HepG2 (cell line): Measurements from ENCODE around the gene PTGIR. TPM values are rescaled to one million over a fixed set of nuclear protein-coding genes. Genes with fewer than 3 reads are reported as not detected.

Experiments
- FLYWCH1 ChIP-seq: sonication (generic); formaldehyde crosslinking; IDR thresholded peaks from 2 replicates; pipeline ENCODE4 v1.8.1; 2023; ENCODE audit warnings: mild to moderate bottlenecking, missing genetic modification reagents
- ZMAT3 ChIP-seq: sonication (generic); formaldehyde crosslinking; conservative IDR thresholded peaks from 2 replicates; pipeline ENCODE4 v1.7.0; 2021; ENCODE audit warnings: missing genetic modification reagents
- polyA plus RNA-seq, 8 experiments: library from polyadenylated mRNA; depleted of rRNA in 3 of 8; stranded (reverse) in 7 of 8; unstranded in 1 of 8; fragments of >200 nt; fragmentation: Illumina TruSeq in 4 of 8; extraction: Trizol in 4 of 8; gene quantifications; 2 replicates each; pipeline versions ENCODE4 v1.2.1 to v1.2.3, GENCODE V29; 2011 to 2016; ENCODE audit warnings: low read depth in 4 of 8, missing spikeins in 1 of 8, mixed read lengths in 1 of 8; ENCODE audit not compliant: insufficient read depth in 1 of 8
- total RNA-seq, 5 experiments: library from RNA; depleted of rRNA; stranded (reverse); fragments of >200 nt; fragmentation: Illumina TruSeq; extraction: Trizol; gene quantifications; 2 replicates each; pipeline ENCODE4 v1.2.3, GENCODE V29; 2016; ENCODE audit warnings: low read depth in 1 of 5
- TF ChIP-seq, protein P1 (sequence below): sonication (generic); formaldehyde crosslinking; IDR thresholded peaks from 2 replicates; pipeline ENCODE4 v1.5.1; 2020; ENCODE audit warnings: missing genetic modification reagents, mild to moderate bottlenecking, borderline replicate concordance
- TF ChIP-seq, protein P2 (sequence below): sonication (generic); formaldehyde crosslinking; IDR thresholded peaks from 2 replicates; pipeline ENCODE4 v1.4.0; 2020; ENCODE audit warnings: missing genetic modification reagents, mild to moderate bottlenecking, borderline replicate concordance
- TF ChIP-seq, protein P3 (sequence below), 2 experiments: sonication (generic) in 1 of 2; formaldehyde crosslinking in 1 of 2; IDR thresholded peaks; 2 replicates each; pipeline versions ENCODE4 v1.6.1 to v1.9.0; 2014 to 2022; ENCODE audit warnings: antibody characterized with exemption in 1 of 2, borderline replicate concordance in 1 of 2, inconsistent platforms in 1 of 2, low read depth in 1 of 2, missing genetic modification reagents in 1 of 2
- TF ChIP-seq, protein P4 (sequence below): sonication (generic); formaldehyde crosslinking; IDR thresholded peaks from 2 replicates; pipeline ENCODE4; 2020; ENCODE audit warnings: missing genetic modification reagents, mild to moderate bottlenecking, borderline replicate concordance
- TF ChIP-seq, protein P5 (sequence below): sonication (generic); formaldehyde crosslinking; IDR thresholded peaks from 2 replicates; pipeline ENCODE4 v1.5.0; 2020; ENCODE audit warnings: mild to moderate bottlenecking, low read depth, missing genetic modification reagents, borderline replicate concordance
- TF ChIP-seq, protein P6 (sequence below): sonication (generic); formaldehyde crosslinking; IDR thresholded peaks from 2 replicates; pipeline ENCODE4 v1.4.0; 2020; ENCODE audit warnings: missing genetic modification reagents, mild to moderate bottlenecking, borderline replicate concordance

PTGIR gene
- total and polyA plus RNA-seq, 2 of the 13 experiments (the other 11 are each of a cell fraction or from before 2014, with no cell fraction given) = not detected

DNA sequence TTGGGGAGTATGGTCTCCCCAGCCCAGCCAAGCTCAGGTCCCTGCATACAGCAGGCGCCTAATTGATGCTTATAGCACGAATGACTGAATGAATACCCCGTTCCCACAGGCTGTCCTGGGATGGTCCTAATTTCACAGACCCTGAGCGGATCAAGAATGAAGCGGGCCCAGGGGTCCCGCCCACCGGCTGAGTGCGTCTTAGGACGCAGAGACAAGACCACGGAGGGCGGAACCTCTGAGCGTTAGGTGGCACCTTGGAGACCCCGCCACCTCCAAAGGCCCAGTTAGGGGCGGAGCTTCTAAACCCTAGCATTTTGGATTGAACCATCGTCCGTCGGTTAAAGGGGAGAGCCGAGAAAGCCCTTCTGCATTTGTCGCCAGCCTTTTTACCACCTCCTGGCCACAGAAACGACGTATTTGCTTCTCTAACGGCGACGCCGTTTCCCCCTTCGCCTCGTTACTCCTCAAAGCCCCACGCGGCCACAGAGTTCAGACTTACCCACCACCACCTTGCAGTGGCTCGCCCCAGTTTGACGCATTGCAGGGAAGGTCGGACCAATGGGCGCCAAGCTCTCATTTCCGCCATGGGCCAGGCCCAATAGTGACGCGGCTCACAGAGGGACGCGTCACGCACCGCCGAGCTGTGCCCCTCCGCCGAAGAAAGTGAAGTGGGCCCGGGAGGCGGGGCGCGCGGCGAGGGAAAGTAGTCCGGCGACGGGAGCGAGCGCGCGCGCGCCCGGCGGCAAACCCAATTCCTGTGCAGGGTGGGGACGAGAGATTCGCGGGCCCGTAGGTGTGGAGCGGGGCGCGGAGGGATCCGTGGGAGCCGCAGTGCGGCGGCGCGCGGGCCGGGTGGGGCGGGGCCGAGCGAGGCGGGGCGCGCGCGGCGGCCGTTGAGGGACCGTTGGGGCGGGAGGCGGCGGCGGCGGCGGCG, 24.2 kb downstream of the PTGIR start (continued):
- TF ChIP-seq, protein P1, sequence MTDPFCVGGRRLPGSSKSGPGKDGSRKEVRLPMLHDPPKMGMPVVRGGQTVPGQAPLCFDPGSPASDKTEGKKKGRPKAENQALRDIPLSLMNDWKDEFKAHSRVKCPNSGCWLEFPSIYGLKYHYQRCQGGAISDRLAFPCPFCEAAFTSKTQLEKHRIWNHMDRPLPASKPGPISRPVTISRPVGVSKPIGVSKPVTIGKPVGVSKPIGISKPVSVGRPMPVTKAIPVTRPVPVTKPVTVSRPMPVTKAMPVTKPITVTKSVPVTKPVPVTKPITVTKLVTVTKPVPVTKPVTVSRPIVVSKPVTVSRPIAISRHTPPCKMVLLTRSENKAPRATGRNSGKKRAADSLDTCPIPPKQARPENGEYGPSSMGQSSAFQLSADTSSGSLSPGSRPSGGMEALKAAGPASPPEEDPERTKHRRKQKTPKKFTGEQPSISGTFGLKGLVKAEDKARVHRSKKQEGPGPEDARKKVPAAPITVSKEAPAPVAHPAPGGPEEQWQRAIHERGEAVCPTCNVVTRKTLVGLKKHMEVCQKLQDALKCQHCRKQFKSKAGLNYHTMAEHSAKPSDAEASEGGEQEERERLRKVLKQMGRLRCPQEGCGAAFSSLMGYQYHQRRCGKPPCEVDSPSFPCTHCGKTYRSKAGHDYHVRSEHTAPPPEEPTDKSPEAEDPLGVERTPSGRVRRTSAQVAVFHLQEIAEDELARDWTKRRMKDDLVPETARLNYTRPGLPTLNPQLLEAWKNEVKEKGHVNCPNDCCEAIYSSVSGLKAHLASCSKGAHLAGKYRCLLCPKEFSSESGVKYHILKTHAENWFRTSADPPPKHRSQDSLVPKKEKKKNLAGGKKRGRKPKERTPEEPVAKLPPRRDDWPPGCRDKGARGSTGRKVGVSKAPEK (CRISPR knock-in tag) = no peak
- TF ChIP-seq, protein P2, sequence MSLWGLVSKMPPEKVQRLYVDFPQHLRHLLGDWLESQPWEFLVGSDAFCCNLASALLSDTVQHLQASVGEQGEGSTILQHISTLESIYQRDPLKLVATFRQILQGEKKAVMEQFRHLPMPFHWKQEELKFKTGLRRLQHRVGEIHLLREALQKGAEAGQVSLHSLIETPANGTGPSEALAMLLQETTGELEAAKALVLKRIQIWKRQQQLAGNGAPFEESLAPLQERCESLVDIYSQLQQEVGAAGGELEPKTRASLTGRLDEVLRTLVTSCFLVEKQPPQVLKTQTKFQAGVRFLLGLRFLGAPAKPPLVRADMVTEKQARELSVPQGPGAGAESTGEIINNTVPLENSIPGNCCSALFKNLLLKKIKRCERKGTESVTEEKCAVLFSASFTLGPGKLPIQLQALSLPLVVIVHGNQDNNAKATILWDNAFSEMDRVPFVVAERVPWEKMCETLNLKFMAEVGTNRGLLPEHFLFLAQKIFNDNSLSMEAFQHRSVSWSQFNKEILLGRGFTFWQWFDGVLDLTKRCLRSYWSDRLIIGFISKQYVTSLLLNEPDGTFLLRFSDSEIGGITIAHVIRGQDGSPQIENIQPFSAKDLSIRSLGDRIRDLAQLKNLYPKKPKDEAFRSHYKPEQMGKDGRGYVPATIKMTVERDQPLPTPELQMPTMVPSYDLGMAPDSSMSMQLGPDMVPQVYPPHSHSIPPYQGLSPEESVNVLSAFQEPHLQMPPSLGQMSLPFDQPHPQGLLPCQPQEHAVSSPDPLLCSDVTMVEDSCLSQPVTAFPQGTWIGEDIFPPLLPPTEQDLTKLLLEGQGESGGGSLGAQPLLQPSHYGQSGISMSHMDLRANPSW (CRISPR knock-in tag) = no peak
- TF ChIP-seq, protein P3, sequence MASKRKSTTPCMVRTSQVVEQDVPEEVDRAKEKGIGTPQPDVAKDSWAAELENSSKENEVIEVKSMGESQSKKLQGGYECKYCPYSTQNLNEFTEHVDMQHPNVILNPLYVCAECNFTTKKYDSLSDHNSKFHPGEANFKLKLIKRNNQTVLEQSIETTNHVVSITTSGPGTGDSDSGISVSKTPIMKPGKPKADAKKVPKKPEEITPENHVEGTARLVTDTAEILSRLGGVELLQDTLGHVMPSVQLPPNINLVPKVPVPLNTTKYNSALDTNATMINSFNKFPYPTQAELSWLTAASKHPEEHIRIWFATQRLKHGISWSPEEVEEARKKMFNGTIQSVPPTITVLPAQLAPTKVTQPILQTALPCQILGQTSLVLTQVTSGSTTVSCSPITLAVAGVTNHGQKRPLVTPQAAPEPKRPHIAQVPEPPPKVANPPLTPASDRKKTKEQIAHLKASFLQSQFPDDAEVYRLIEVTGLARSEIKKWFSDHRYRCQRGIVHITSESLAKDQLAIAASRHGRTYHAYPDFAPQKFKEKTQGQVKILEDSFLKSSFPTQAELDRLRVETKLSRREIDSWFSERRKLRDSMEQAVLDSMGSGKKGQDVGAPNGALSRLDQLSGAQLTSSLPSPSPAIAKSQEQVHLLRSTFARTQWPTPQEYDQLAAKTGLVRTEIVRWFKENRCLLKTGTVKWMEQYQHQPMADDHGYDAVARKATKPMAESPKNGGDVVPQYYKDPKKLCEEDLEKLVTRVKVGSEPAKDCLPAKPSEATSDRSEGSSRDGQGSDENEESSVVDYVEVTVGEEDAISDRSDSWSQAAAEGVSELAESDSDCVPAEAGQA (IDR thresholded peaks at IDR 0.05; ENCODE audit: low read depth) = peak; percentile 76; the same call in 1 of the 2 replicates
- TF ChIP-seq, protein P3 (CRISPR knock-in tag; IDR thresholded peaks at IDR 0.05; ENCODE audit: borderline replicate concordance) = no peak
- TF ChIP-seq, protein P4, sequence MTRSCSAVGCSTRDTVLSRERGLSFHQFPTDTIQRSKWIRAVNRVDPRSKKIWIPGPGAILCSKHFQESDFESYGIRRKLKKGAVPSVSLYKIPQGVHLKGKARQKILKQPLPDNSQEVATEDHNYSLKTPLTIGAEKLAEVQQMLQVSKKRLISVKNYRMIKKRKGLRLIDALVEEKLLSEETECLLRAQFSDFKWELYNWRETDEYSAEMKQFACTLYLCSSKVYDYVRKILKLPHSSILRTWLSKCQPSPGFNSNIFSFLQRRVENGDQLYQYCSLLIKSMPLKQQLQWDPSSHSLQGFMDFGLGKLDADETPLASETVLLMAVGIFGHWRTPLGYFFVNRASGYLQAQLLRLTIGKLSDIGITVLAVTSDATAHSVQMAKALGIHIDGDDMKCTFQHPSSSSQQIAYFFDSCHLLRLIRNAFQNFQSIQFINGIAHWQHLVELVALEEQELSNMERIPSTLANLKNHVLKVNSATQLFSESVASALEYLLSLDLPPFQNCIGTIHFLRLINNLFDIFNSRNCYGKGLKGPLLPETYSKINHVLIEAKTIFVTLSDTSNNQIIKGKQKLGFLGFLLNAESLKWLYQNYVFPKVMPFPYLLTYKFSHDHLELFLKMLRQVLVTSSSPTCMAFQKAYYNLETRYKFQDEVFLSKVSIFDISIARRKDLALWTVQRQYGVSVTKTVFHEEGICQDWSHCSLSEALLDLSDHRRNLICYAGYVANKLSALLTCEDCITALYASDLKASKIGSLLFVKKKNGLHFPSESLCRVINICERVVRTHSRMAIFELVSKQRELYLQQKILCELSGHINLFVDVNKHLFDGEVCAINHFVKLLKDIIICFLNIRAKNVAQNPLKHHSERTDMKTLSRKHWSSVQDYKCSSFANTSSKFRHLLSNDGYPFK (CRISPR knock-in tag) = peak; percentile 60; the same call in 1 of the 2 replicates
- TF ChIP-seq, protein P5, sequence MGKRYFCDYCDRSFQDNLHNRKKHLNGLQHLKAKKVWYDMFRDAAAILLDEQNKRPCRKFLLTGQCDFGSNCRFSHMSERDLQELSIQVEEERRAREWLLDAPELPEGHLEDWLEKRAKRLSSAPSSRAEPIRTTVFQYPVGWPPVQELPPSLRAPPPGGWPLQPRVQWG (CRISPR knock-in tag) = no peak
- TF ChIP-seq FLYWCH1 (CRISPR knock-in tag) = 0 out of 2 replicates have a peak, but pooled peaks have one; percentile 71
- TF ChIP-seq, protein P6, sequence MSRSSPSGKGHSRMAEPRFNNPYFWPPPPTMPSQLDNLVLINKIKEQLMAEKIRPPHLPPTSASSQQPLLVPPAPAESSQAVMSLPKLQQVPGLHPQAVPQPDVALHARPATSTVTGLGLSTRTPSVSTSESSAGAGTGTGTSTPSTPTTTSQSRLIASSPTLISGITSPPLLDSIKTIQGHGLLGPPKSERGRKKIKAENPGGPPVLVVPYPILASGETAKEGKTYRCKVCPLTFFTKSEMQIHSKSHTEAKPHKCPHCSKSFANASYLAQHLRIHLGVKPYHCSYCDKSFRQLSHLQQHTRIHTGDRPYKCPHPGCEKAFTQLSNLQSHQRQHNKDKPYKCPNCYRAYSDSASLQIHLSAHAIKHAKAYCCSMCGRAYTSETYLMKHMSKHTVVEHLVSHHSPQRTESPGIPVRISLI = no peak
- no peak for TF ChIP-seq ZMAT3
